ENCODE data around the gene PON3.

PON3 gene

DNA sequence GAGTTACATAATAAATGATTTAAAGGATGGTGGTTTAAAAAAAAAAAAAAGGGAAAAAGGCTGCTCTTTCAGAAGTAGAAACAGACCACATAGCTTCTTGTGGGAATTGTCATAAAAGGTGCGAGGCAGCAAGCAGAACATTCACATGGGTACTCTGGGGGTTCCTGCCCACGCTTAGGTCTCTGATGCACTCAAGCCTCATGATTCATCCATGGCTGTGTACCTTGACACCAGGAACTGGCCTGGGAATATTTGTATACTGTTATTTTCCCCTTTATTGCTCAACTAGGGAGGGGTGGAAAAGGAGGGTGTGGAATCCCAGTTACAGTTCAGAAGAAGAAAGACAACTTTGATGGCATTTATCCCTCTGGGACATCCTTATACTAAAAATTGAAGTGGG, 34.7 kb upstream of the PON3 start:
- TF ChIP-seq ZSCAN23 (tag by site-specific recombination; IDR thresholded peaks at IDR 0.05) (no peak), ZNF140 (tag by site-specific recombination; IDR thresholded peaks at IDR 0.05) (no peak), ZNF426 (tag by site-specific recombination; IDR thresholded peaks at IDR 0.05) (no peak), YY2 (tag by site-specific recombination; IDR thresholded peaks at IDR 0.05) (no peak), ZNF2 (tag by site-specific recombination; IDR thresholded peaks at IDR 0.05) (no peak), ZNF530 (tag by site-specific recombination; IDR thresholded peaks at IDR 0.05; ENCODE audit: low read depth) (no peak), ZNF133 (tag by site-specific recombination; IDR thresholded peaks at IDR 0.05) (no peak), ZNF623 (tag by site-specific recombination; IDR thresholded peaks at IDR 0.05) (no peak), SP2 (tag by site-specific recombination; IDR thresholded peaks at IDR 0.05) (no peak), ZFP41 (tag by site-specific recombination; IDR thresholded peaks at IDR 0.05; ENCODE audit: borderline replicate concordance) (no peak), ZNF169 (tag by site-specific recombination; IDR thresholded peaks at IDR 0.05) (no peak), ZNF677 (tag by site-specific recombination; IDR thresholded peaks at IDR 0.05) (no peak)
- TF ChIP-seq, protein P1, sequence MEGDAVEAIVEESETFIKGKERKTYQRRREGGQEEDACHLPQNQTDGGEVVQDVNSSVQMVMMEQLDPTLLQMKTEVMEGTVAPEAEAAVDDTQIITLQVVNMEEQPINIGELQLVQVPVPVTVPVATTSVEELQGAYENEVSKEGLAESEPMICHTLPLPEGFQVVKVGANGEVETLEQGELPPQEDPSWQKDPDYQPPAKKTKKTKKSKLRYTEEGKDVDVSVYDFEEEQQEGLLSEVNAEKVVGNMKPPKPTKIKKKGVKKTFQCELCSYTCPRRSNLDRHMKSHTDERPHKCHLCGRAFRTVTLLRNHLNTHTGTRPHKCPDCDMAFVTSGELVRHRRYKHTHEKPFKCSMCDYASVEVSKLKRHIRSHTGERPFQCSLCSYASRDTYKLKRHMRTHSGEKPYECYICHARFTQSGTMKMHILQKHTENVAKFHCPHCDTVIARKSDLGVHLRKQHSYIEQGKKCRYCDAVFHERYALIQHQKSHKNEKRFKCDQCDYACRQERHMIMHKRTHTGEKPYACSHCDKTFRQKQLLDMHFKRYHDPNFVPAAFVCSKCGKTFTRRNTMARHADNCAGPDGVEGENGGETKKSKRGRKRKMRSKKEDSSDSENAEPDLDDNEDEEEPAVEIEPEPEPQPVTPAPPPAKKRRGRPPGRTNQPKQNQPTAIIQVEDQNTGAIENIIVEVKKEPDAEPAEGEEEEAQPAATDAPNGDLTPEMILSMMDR (tag by site-specific recombination; IDR thresholded peaks at IDR 0.05) = no peak
- TF ChIP-seq, protein P2, sequence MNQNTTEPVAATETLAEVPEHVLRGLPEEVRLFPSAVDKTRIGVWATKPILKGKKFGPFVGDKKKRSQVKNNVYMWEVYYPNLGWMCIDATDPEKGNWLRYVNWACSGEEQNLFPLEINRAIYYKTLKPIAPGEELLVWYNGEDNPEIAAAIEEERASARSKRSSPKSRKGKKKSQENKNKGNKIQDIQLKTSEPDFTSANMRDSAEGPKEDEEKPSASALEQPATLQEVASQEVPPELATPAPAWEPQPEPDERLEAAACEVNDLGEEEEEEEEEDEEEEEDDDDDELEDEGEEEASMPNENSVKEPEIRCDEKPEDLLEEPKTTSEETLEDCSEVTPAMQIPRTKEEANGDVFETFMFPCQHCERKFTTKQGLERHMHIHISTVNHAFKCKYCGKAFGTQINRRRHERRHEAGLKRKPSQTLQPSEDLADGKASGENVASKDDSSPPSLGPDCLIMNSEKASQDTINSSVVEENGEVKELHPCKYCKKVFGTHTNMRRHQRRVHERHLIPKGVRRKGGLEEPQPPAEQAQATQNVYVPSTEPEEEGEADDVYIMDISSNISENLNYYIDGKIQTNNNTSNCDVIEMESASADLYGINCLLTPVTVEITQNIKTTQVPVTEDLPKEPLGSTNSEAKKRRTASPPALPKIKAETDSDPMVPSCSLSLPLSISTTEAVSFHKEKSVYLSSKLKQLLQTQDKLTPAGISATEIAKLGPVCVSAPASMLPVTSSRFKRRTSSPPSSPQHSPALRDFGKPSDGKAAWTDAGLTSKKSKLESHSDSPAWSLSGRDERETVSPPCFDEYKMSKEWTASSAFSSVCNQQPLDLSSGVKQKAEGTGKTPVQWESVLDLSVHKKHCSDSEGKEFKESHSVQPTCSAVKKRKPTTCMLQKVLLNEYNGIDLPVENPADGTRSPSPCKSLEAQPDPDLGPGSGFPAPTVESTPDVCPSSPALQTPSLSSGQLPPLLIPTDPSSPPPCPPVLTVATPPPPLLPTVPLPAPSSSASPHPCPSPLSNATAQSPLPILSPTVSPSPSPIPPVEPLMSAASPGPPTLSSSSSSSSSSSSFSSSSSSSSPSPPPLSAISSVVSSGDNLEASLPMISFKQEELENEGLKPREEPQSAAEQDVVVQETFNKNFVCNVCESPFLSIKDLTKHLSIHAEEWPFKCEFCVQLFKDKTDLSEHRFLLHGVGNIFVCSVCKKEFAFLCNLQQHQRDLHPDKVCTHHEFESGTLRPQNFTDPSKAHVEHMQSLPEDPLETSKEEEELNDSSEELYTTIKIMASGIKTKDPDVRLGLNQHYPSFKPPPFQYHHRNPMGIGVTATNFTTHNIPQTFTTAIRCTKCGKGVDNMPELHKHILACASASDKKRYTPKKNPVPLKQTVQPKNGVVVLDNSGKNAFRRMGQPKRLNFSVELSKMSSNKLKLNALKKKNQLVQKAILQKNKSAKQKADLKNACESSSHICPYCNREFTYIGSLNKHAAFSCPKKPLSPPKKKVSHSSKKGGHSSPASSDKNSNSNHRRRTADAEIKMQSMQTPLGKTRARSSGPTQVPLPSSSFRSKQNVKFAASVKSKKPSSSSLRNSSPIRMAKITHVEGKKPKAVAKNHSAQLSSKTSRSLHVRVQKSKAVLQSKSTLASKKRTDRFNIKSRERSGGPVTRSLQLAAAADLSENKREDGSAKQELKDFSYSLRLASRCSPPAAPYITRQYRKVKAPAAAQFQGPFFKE (tag by site-specific recombination; IDR thresholded peaks at IDR 0.05; ENCODE audit: borderline replicate concordance) = no peak
- TF ChIP-seq, protein P3, sequence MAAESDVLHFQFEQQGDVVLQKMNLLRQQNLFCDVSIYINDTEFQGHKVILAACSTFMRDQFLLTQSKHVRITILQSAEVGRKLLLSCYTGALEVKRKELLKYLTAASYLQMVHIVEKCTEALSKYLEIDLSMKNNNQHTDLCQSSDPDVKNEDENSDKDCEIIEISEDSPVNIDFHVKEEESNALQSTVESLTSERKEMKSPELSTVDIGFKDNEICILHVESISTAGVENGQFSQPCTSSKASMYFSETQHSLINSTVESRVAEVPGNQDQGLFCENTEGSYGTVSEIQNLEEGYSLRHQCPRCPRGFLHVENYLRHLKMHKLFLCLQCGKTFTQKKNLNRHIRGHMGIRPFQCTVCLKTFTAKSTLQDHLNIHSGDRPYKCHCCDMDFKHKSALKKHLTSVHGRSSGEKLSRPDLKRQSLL (tag by site-specific recombination; IDR thresholded peaks at IDR 0.05) = no peak
- Histone ChIP-seq H3K36me3 (ENCODE audit: control insufficient read depth in 2 of 2, insufficient read depth in 1 of 2, low read length in 2 of 2) (no peaks in the 10 kb centered on the region), H3K4me1 (ENCODE audit: control insufficient read depth, insufficient read depth, low read length) (no peaks in the 10 kb centered on the region), H3K4me3 (ENCODE audit: low read depth, low read length) (no peak overlapping the region), H3K9me3 (ENCODE audit: control insufficient read depth, insufficient read depth, low read depth, low read length) (no peaks in the 10 kb centered on the region), H3K27ac (ENCODE audit: extremely low read depth, low read depth, low read length) (no peak overlapping the region)
- ChIA-PET CTCF (no interaction called here), POLR2A (no interaction called here)

DNA sequence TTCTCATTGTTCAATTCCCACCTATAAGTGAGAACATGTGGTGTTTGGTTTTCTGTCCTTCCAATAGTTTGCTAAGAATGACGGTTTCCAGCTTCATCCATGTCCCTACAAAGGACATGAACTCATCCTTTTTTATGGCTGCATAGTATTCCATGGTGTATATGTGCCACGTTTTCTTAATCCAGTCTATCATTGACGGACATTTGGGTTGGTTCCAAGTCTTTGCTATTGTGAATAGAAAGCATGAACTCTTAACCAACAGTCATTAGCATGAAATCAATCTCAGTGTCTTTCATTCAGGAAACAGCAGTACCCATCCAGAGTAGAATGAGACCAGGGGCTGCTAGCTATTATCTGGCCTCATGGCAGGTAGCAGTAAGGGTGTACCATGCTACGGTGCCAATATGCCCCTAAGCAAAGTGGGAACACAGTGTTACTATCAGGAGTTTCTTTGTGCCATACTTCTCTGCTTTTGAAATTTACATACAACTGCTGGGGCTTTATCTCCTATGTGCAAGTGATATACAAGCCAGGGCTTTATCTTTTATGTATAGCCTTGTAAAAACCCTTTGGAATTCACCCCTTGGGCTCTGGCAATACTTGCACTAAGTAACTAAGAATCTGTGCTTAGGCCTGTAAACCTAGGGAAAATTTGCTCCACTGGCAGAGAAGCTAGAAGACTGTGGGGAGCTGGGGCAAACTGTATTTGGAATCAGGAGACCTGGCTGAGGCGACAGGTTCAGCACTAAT, 33.2 kb upstream of the PON3 start:
- H3K9me3 ChIP-seq (ENCODE audit: control insufficient read depth, insufficient read depth, low read depth, low read length) = no peaks in the 10 kb centered on the region
- CTCF ChIA-PET = interaction anchor here (1.2 kb wide), 1 partner anchor 904 kb away, joined by 3 read pairs; no protein-coding TSS in a partner anchor
- H3K4me3 ChIP-seq (ENCODE audit: low read depth, low read length) = no peak overlapping the region
- no peaks in the 10 kb centered on the region for H3K4me1 ChIP-seq (ENCODE audit: control insufficient read depth, insufficient read depth, low read length)
- no peak overlapping the region for H3K27ac ChIP-seq (ENCODE audit: extremely low read depth, low read depth, low read length)
- POLR2A ChIA-PET = no interaction called here
- no peaks in the 10 kb centered on the region for H3K36me3 ChIP-seq (ENCODE audit: control insufficient read depth in 2 of 2, insufficient read depth in 1 of 2, low read length in 2 of 2)
- peak; percentile 83 for TF ChIP-seq ZNF146 (tag by site-specific recombination; IDR thresholded peaks at IDR 0.05)
- no peak for TF ChIP-seq GLIS1 (tag by site-specific recombination; IDR thresholded peaks at IDR 0.05)
- TF ChIP-seq, protein P4, sequence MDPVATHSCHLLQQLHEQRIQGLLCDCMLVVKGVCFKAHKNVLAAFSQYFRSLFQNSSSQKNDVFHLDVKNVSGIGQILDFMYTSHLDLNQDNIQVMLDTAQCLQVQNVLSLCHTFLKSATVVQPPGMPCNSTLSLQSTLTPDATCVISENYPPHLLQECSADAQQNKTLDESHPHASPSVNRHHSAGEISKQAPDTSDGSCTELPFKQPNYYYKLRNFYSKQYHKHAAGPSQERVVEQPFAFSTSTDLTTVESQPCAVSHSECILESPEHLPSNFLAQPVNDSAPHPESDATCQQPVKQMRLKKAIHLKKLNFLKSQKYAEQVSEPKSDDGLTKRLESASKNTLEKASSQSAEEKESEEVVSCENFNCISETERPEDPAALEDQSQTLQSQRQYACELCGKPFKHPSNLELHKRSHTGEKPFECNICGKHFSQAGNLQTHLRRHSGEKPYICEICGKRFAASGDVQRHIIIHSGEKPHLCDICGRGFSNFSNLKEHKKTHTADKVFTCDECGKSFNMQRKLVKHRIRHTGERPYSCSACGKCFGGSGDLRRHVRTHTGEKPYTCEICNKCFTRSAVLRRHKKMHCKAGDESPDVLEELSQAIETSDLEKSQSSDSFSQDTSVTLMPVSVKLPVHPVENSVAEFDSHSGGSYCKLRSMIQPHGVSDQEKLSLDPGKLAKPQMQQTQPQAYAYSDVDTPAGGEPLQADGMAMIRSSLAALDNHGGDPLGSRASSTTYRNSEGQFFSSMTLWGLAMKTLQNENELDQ (tag by site-specific recombination; IDR thresholded peaks at IDR 0.05; ENCODE audit: low read depth) = no peak
- no peak for TF ChIP-seq ZNF560 (tag by site-specific recombination; IDR thresholded peaks at IDR 0.05; ENCODE audit: borderline replicate concordance)
- TF ChIP-seq, protein P5, sequence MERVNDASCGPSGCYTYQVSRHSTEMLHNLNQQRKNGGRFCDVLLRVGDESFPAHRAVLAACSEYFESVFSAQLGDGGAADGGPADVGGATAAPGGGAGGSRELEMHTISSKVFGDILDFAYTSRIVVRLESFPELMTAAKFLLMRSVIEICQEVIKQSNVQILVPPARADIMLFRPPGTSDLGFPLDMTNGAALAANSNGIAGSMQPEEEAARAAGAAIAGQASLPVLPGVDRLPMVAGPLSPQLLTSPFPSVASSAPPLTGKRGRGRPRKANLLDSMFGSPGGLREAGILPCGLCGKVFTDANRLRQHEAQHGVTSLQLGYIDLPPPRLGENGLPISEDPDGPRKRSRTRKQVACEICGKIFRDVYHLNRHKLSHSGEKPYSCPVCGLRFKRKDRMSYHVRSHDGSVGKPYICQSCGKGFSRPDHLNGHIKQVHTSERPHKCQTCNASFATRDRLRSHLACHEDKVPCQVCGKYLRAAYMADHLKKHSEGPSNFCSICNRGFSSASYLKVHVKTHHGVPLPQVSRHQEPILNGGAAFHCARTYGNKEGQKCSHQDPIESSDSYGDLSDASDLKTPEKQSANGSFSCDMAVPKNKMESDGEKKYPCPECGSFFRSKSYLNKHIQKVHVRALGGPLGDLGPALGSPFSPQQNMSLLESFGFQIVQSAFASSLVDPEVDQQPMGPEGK (tag by site-specific recombination; IDR thresholded peaks at IDR 0.05) = no peak
- TF ChIP-seq ZNF747 (tag by site-specific recombination; IDR thresholded peaks at IDR 0.05) = no peak

Data from HEK293 (cell line).